Prostate gland (tissue), 2 donors: ENCODE measurements around the gene CYLC2. TPM values are rescaled to one million over a fixed set of nuclear protein-coding genes. Genes with fewer than 3 reads are reported as not detected.

Experiments
- DNase-seq: peaks from one replicate; pipeline ENCODE4 v3.0.0-alpha.2; 2019; ENCODE audit warnings: low spot score
- H3K27ac ChIP-seq, 2 donors: fragments of 200-600 bp; sonication (generic); 2 replicates each; pipeline ENCODE4 v1.5.1; 2017 to 2019
- H3K27me3 ChIP-seq: fragments of 200-600 bp; sonication (generic); replicated peaks from 2 replicates; pipeline ENCODE4 v1.5.1; 2019; ENCODE audit not compliant: insufficient read depth
- H3K36me3 ChIP-seq, 2 donors: fragments of 200-600 bp; sonication (generic); 1 replicate in 1 of 2; 2 replicates in 1 of 2; pipeline versions ENCODE4 v1.5.1 to v1.8.1; 2017 to 2019
- H3K4me1 ChIP-seq: fragments of 200-600 bp; sonication (generic); replicated peaks from 2 replicates; pipeline ENCODE4 v1.5.1; 2019
- H3K4me3 ChIP-seq, 2 donors: fragments of 200-600 bp; sonication (generic); 2 replicates each; pipeline ENCODE4 v1.5.1; 2017 to 2019
- H3K9me3 ChIP-seq: fragments of 200-600 bp; sonication (generic); 2 replicates; pipeline ENCODE4 v1.5.1; 2017
- POLR2A ChIP-seq: fragments of 450-650 bp; IDR thresholded peaks from one replicate; pipeline ENCODE4 v1.6.1; 2016; ENCODE audit warnings: antibody characterized with exemption, mild to moderate bottlenecking
- POLR2AphosphoS5 ChIP-seq: sonication (generic); formaldehyde crosslinking; IDR thresholded peaks from one replicate; pipeline ENCODE4 v1.6.1; 2017; ENCODE audit warnings: antibody characterized with exemption
- WGBS: methylation state at CpG from one replicate; pipeline ENCODE4 v1.1.5; 2018; 5-methylcytosine and 5-hydroxymethylcytosine counted together
- intact Hi-C: fragments of 100-400 bp; cut with DNase I; formaldehyde crosslinking; loops from one replicate; pipeline ENCODE4 v1.14.2; 2022
- total RNA-seq, 2 donors: library from RNA; depleted of rRNA; stranded (reverse); fragments of >200 nt; gene quantifications; one replicate each; pipeline ENCODE4 v1.1.0, GENCODE V29; 2016
- TF ChIP-seq, protein P1 (sequence below), 4 experiments: fragments of 200-600 bp in 2 of 4; fragments of 450-650 bp in 2 of 4; sonication (generic) in 2 of 4; IDR thresholded peaks; 1 replicate in 3 of 4; 2 replicates in 1 of 4; pipeline ENCODE4 v1.5.1; 2016 to 2019; ENCODE audit warnings: antibody characterized with exemption in 4 of 4, mild to moderate bottlenecking in 2 of 4, moderate library complexity in 2 of 4

The CYLC2 gene
- total RNA-seq, 2 donors from 2014 or later: not detected

DNA sequence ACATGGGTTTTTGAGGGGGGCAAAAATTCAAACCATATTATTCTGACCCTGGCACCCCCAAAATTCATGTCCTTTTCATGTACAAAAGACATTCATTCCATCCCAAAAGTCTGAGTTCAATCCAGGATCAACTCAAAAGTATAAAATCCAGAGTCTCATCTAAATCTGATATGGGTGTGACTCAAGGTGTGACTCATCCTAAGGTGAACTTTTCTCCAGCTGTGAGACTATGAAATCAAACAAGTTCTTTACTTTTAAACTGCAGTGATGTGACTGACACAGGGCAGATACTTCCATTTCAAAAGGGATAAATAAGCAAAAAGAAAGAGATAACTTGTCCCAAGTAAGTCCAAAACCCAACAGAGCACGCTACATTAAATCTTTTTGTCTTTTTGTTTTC is 20.6 kb upstream of the CYLC2 start:
- Histone ChIP-seq H3K9me3 (no peaks in the 10 kb centered on the region), H3K36me3 (no peaks in the 10 kb centered on the region), H3K27ac (no peak overlapping the region), H3K4me3 (no peak overlapping the region), H3K4me1 (no peaks in the 10 kb centered on the region), H3K27me3 (no peaks in the 10 kb centered on the region)
- TF ChIP-seq POLR2AphosphoS5 (no peak), POLR2A (no peak)
- TF ChIP-seq, protein P1, sequence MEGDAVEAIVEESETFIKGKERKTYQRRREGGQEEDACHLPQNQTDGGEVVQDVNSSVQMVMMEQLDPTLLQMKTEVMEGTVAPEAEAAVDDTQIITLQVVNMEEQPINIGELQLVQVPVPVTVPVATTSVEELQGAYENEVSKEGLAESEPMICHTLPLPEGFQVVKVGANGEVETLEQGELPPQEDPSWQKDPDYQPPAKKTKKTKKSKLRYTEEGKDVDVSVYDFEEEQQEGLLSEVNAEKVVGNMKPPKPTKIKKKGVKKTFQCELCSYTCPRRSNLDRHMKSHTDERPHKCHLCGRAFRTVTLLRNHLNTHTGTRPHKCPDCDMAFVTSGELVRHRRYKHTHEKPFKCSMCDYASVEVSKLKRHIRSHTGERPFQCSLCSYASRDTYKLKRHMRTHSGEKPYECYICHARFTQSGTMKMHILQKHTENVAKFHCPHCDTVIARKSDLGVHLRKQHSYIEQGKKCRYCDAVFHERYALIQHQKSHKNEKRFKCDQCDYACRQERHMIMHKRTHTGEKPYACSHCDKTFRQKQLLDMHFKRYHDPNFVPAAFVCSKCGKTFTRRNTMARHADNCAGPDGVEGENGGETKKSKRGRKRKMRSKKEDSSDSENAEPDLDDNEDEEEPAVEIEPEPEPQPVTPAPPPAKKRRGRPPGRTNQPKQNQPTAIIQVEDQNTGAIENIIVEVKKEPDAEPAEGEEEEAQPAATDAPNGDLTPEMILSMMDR (IDR thresholded peaks at IDR 0.05): no peak
- intact Hi-C loops: no loop called here
- WGBS: 75% methylated on average over 1 of the region's 1 CpG
- DNase-seq: no peak

DNA sequence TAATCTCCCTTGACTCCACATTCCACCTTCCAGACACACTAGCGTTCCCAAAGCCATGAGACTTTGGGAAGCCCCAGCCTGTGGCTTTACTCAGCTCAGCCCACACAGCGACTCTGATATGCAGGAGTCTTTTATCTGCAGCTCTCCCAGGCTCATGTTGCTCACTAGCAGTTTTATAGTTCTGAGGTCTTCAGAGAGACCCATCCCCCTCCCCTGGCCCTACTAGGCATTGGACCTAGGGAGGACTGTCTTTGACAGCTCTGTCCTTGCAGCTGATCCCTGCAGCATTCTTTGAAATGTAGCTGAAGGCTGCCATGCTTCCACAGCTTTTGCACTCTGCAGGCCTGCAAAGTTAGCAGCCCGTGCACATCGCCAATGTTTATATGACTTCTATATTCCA is 19.9 kb upstream of the CYLC2 start:
- 64% methylated on average over 4 of the region's 4 CpGs for WGBS
- TF ChIP-seq POLR2AphosphoS5: no peak
- TF ChIP-seq POLR2A: no peak
- TF ChIP-seq, protein P1 (IDR thresholded peaks at IDR 0.05): no peak

DNA sequence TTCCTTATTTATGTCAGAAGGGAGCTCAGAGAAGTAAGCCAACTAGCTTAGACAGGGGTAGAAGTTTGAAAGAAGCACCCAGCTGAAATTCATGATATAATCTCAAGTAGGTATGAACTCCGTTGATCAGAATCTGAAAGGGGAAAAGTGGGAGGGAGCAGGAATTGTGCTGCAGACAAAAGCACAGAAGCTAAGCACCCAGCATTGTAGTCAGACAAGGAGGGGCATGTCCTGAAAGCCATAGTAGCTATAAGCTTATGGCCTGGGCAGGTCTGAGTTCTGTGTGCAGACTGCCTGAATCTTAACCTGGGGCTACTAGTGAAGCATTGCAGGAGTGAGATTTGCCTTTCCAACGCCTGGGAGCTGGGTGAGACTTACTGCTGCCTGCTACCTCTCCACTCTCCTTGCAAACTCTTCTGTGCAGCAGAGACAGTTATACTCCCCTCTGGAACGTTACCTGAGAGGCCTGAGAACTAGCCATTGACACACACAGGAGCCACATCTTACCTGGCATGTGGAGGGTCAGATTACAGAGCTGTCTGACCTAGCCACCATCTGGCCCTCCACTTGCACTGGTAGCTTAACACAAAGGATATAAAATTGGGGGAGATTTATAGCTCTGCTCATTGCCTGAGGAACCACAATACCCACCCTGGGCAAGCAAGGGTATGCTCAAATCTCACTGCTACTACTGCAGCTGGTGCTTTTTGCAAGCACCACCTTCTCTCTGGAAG is 9.8 kb upstream of the CYLC2 start:
- Histone ChIP-seq H3K36me3 (no peaks in the 10 kb centered on the region), H3K27ac (no peak overlapping the region), H3K4me3 (no peak overlapping the region), H3K27me3 (no peaks in the 10 kb centered on the region), H3K4me1 (no peaks in the 10 kb centered on the region), H3K9me3 (no peaks in the 10 kb centered on the region)
- 42% methylated on average over 3 of the region's 3 CpGs for WGBS
- no peak for DNase-seq
- intact Hi-C loops: no loop called here
- TF ChIP-seq, protein P1 (IDR thresholded peaks at IDR 0.05): no peak
- TF ChIP-seq POLR2A (no peak), POLR2AphosphoS5 (no peak)

More for the DNA sequence above, 19.9 kb upstream of the CYLC2 start:
- Histone ChIP-seq H3K36me3 (no peaks in the 10 kb centered on the region), H3K27me3 (no peaks in the 10 kb centered on the region), H3K9me3 (no peaks in the 10 kb centered on the region), H3K4me3 (no peak overlapping the region), H3K27ac (no peak overlapping the region), H3K4me1 (no peaks in the 10 kb centered on the region)
- DNase-seq: no peak
- intact Hi-C loops: no loop called here

DNA sequence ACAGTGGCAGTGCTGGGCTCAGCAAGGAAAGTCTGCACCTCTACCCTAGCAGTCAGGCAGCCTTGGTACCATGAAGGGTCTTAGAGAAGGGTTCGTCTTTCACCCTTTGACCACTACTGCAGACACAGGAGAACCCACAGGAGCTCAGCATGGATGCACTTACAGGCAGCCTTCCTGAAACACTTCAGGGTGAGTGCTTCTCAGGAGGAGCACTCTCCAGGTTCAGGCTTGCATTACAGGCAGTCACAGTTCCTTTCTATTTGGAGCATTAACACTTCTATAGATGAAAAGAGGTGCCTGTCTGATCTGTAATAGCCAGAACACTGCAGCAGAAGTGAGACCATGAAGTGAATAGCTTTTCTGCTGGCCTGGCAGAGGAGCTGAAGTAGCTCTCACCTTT is 8.7 kb upstream of the CYLC2 start:
- H3K4me3 ChIP-seq: no peak overlapping the region
- no peaks in the 10 kb centered on the region for H3K9me3 ChIP-seq
- no peaks in the 10 kb centered on the region for H3K4me1 ChIP-seq
- no peaks in the 10 kb centered on the region for H3K36me3 ChIP-seq
- WGBS: 100% methylated on average over 1 of the region's 1 CpG
- TF ChIP-seq POLR2A: no peak
- no peak for TF ChIP-seq POLR2AphosphoS5
- TF ChIP-seq, protein P1 (IDR thresholded peaks at IDR 0.05): no peak
- H3K27ac ChIP-seq: no peak overlapping the region
- intact Hi-C loops: no loop called here
- no peak for DNase-seq
- no peaks in the 10 kb centered on the region for H3K27me3 ChIP-seq

DNA sequence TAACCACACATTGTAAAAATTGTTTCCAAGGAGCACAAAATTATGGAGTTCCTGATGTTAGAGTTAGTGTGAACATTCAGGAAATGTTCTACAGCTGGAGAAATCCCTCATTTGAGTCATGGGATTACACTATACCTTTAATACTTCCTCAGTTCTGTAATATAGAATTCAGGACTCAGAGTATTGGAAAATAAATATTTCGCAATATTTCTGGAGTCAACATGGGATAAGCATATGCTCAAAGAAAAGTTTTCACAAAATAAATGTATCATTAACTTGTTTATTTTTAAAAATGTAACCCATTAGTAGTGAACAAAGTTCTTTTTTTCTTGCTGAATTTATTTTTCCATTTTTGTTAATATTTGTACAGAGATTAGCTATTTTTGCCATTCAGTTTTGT is 8.6 kb downstream of the CYLC2 start:
- 94% methylated on average over 1 of the region's 1 CpG for WGBS
- intact Hi-C loops: no loop called here

More for the DNA sequence above, 8.6 kb downstream of the CYLC2 start:
- TF ChIP-seq, protein P1 (IDR thresholded peaks at IDR 0.05): no peak
- TF ChIP-seq POLR2AphosphoS5: no peak
- TF ChIP-seq POLR2A: no peak
- H3K9me3 ChIP-seq: no peaks in the 10 kb centered on the region
- no peaks in the 10 kb centered on the region for H3K36me3 ChIP-seq
- H3K27me3 ChIP-seq: no peaks in the 10 kb centered on the region
- no peak for DNase-seq
- H3K27ac ChIP-seq: no peak overlapping the region
- H3K4me3 ChIP-seq: no peak overlapping the region
- H3K4me1 ChIP-seq: no peaks in the 10 kb centered on the region
